Dermis blood vessel endothelial cell (primary cell): Measurements from ENCODE around the gene LAMB2. TPM values are rescaled to one million over a fixed set of nuclear protein-coding genes. Genes with fewer than 3 reads are reported as not detected.

Source experiments
- DNase-seq: peaks from one replicate; pipeline ENCODE4 v3.0.0; 2010
- total RNA-seq: library from RNA; depleted of rRNA; stranded (reverse); fragments of >200 nt; gene quantifications from 2 replicates; pipeline ENCODE4 v1.2.3, GENCODE V29; 2014

The LAMB2 gene
- total RNA-seq, 1 donor from 2014 or later, result 995 TPM

GRCh38 chr3:49161197-49161596, 28.3 kb upstream of the LAMB2 start:
- DNase-seq, result no peak

DNA sequence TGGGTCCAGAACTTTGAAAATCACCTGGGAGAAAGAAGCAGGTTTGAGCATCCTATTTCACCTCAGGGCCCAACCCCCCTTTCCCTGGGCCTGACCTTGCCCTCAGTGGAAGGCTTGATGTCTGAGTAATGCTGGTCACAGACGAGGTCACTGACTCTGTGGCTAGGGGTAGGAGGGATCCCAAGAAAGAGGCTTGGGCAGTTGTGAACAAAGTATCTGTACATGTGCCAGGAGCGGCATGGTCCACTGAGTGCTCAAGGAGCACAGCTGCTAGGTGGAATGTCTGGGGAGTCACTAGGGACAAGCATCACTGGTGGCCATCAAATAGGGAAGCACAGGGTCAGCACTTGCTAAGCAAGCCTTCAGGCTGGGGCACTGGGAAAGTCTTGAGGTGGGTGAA, 25.9 kb upstream of the LAMB2 start:
- DNase-seq, result no peak

- peak; percentile 45 for DNase-seq
Observed at GRCh38 chr3:49158103-49158709, 25.4 kb upstream of the LAMB2 start.

DNA sequence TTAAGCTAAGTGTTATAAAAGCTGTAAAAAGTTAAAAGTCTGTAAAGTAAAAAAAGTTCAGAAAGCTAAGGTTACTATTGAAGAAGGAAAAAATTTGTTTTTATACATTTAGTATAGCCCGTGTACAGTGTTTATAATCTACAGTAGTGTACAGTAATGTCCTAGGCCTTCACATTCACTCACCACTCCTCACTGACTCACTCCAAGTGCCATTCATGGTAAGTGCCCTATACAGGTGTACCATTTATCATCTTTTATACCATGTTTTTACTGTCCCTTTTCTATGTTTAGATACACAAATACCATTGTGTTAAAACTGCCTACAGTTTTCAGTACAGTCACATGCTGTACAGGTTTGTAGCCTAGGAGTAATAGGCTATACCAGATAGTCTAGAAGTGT, 24.4 kb upstream of the LAMB2 start:
- DNase-seq, result no peak

GRCh38 chr3:49153349-49153912, 20.6 kb upstream of the LAMB2 start:
- DNase-seq, result no peak

GRCh38 chr3:49151610-49152009, 18.8 kb upstream of the LAMB2 start:
- DNase-seq, result no peak

- DNase-seq, result no peak
Observed at GRCh38 chr3:49148159-49148558, 15.3 kb upstream of the LAMB2 start.

DNA sequence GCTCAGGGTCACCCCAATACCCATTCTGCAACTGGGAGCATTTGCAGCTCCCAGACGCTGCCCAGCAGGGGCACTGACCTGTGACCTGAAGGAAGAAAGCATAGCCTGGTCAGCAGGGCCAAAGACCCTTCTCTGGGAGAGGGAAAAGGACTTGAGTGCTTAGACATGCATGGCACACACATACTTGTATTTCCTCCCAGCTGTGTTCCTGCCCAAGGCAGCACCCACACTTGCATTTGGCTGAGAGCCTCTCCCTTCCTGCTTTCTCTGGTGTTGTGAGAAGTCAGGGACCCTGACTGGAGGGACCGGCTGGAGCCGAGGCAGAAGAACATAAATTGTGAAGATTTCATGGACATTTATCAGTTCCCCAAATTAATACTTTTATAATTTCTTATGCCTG, 7.2 kb upstream of the LAMB2 start:
- DNase-seq, result no peak

- no peak for DNase-seq
Observed at GRCh38 chr3:49135499-49135898, 2.6 kb upstream of the LAMB2 start.

- peak; percentile 25 for DNase-seq
Observed at GRCh38 chr3:49134471-49135265, 1.8 kb upstream of the LAMB2 start.

- DNase-seq, result peak; percentile 95
Observed at GRCh38 chr3:49133226-49133951, 539 bp upstream of the LAMB2 start.

GRCh38 chr3:49132073-49132436, 795 bp downstream of the LAMB2 start:
- DNase-seq, result no peak

DNA sequence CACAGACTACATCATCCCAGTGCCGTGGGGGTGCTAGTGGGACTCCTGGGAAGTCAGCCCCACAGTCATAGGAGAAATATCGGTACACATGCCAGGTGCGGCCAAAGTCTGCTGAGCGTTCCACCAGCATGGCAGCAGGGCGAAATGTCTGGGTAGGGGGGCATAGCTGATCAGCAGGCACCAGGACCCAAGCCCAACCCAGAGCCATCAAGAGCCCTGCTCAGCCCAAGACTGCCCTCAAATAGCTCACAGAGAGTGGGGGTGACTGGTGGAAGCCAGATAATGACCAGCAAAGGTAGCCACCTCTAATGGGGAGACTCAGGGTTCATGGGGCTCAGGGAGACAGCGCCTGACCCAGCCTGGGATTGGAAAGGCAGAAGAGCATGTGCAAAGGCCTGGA, 1.3 kb downstream of the LAMB2 start:
- no peak for DNase-seq

DNA sequence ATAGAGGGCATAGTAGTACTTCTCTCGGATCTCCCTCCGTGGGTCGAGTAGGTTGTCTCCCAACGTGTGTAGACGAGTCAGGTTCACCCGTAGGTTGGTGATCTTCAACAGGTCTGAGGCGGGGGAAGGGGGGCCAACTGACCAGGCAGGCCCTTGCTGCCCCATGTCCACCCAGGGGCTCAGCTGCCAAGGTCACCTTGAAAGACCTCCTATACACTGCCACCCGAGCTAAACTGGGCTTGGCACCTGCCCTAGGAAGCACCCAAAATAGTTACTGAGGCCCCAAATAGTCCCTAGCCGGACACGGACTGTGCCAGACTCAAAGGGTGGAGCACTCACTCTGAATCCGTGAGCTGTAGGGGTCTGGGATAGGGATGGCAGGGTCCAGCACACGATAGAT, 1.8 kb downstream of the LAMB2 start:
- DNase-seq, result no peak

DNA sequence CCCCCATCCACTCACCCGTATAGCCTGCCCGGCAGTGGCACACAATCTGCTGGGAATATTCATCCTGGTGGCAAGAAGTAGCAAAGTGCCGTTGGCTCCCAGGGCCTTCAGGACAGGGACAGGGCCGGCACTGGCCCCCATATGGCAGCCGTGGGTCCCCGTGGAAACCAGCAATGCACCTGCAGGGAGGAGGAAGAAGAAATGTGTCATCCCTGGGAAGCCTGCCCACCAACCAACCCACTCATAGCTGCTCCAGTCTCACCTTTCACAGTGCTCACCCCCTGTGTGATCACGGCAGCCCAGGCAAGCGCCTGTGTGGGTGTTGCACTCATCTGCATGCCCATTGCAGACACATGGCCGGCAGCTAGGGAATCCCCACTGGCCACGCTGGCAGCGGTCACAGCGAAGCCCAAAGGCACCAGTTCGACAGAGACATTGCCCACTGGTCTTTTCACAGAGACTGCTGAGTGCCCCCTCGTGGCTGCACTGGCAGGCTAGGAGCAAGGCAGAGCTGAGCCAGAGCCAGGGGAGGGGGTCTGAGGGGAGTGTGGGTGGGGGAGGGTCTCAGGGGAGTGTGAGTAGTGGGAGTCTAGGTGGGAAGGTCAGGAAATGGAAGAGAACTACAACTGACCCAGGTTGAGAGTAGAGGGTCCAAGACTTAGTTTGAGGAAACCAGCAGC, 7.7 kb downstream of the LAMB2 start:
- no peak for DNase-seq

DNA sequence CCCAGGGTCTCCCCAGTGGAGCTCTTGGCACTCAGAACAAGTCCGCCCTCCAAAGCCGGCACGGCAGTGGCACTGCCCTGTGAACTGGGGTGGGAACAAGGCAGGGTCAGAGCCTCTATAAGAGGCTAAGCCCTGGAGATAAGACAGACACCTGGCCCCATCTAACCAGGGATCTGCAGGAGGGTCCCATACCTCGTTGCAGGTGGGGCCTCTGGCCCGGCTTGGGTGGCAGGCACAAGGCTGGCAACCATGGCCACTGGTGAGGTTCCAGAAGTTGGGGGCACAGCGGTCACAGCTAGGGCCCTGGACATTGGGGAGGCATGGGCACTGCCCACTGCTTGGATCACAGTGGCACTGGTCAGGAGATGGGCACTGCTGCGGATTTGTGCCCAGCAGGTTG, 8.6 kb downstream of the LAMB2 start:
- no peak for DNase-seq

DNA sequence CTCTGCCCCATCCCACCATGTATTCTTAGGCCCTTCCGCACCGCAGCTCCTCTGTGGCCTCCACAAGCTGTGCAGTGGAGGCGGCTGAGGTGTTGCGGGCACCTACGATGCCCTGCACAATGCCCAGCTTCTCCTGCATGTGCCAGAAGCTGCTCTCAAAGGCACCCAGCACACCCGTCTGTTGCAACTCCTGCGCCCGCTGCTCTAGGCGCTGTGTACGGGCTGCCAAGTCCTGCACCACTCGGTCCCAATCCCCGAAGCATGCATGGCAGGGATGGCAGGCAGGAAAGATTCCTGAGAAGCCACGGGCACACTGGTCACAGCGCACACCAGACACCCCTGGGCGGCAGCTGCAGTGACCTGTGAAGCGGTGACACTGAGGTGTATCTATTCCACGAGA, 9.2 kb downstream of the LAMB2 start:
- no peak for DNase-seq

- no peak for DNase-seq
Observed at GRCh38 chr3:49122886-49123545, 9.8 kb downstream of the LAMB2 start.

DNA sequence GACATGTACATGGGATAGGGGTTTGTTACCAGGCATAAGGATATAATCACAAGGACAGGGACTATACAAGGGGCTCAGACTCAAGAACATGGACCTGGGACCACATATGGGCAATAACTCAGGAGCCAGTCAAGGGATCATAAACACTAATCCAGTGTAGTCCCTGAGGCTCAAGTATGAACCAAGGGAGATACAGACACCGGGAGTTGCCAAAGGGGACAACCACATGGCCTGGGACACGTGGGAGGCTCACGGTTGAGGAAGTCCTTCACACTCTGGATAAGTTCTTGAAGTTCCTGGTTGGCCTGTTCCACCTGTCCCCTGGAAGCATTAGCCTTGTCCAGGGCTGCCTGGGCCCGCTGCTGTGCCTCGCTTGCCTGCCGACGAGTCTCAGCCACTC, 10.4 kb downstream of the LAMB2 start:
- no peak for DNase-seq

- no peak for DNase-seq
Observed at GRCh38 chr3:49122022-49122421, 10.8 kb downstream of the LAMB2 start.

GRCh38 chr3:49121132-49121736, 11.6 kb downstream of the LAMB2 start:
- peak; percentile 10 for DNase-seq
